Adipocyte (in vitro differentiated cells): ENCODE data around the gene BCAR3.
"Not testable (repeated sequence)": the region's sequence is repeated elsewhere in the genome, so short reads cannot be mapped to it uniquely, and the experiment has no call there.

ENCODE experiments used
- DNase-seq: peaks from one replicate; pipeline ENCODE4 v3.0.0-alpha.2; 2015; ENCODE audit warnings: low read depth
- H3K27me3 ChIP-seq: replicated peaks from 2 replicates; pipeline ENCODE4 v1.7.0; 2013; ENCODE audit warnings: mild to moderate bottlenecking, low read length, moderate library complexity; ENCODE audit not compliant: control insufficient read depth, insufficient read depth
- H3K36me3 ChIP-seq: 2 replicates; pipeline ENCODE4 v1.7.0; 2013; ENCODE audit warnings: low read length, mild to moderate bottlenecking, moderate library complexity; ENCODE audit not compliant: control insufficient read depth, insufficient read depth, severe bottlenecking
- H3K4me1 ChIP-seq: 2 replicates; pipeline ENCODE4 v1.7.0; 2013; ENCODE audit warnings: mild to moderate bottlenecking, low read length, moderate library complexity; ENCODE audit not compliant: control insufficient read depth, insufficient read depth
- H3K4me3 ChIP-seq: 2 replicates; pipeline ENCODE4 v1.7.0; 2013; ENCODE audit warnings: mild to moderate bottlenecking, low read length, moderate library complexity
- H3K9ac ChIP-seq: 2 replicates; pipeline ENCODE4 v1.7.0; 2013; ENCODE audit warnings: mild to moderate bottlenecking, low read length, moderate library complexity
- H3K9me3 ChIP-seq: 2 replicates; pipeline ENCODE4 v1.7.0; 2013; ENCODE audit warnings: mild to moderate bottlenecking, low read length, moderate library complexity; ENCODE audit not compliant: control insufficient read depth

BCAR3 gene

DNA sequence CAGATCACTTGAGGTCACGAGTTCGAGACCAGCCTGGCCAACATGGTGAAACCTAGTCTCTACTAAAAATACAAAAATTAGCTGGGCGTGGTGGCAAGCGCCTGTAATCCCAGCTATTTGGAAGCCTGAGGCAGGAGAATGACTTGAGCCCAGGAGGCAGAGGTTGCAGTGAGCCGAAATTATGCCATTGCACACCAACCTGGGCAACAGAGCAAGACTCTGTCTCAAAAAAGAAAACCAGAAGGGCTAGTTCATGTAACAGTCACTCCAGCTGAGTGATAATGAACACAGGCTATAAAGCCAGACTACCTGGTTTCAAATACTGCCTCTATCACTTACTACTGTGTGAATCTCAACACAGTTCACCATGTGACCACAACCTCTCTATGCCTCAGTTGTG lies 31.5 kb downstream of the BCAR3 start:
- H3K4me3 ChIP-seq, DNase-seq, H3K4me1 ChIP-seq, H3K9ac ChIP-seq, H3K27me3 ChIP-seq, H3K9me3 ChIP-seq: not testable (repeated sequence)
- H3K36me3 ChIP-seq, result peaks cover 28% of the 10 kb centered on the region

GRCh38 chr1:93649231-93649630 lies 32.4 kb downstream of the BCAR3 start:
- peaks cover 26% of the 10 kb centered on the region for H3K36me3 ChIP-seq

GRCh38 chr1:93648656-93649055 lies 33.0 kb downstream of the BCAR3 start:
- Histone ChIP-seq H3K9ac (no peak overlapping the region), H3K27me3 (no peaks in the 10 kb centered on the region), H3K36me3 (peaks cover 20% of the 10 kb centered on the region), H3K4me3 (no peak overlapping the region), H3K4me1 (no peaks in the 10 kb centered on the region), H3K9me3 (no peaks in the 10 kb centered on the region)
- no peak for DNase-seq

More at GRCh38 chr1:93649231-93649630, 32.4 kb downstream of the BCAR3 start:
- no peaks in the 10 kb centered on the region for H3K9me3 ChIP-seq
- H3K4me3 ChIP-seq, result no peak overlapping the region
- H3K9ac ChIP-seq, result no peak overlapping the region
- H3K4me1 ChIP-seq, result no peaks in the 10 kb centered on the region
- DNase-seq, result no peak
- H3K27me3 ChIP-seq, result no peaks in the 10 kb centered on the region

GRCh38 chr1:93641527-93641926 lies 40.1 kb downstream of the BCAR3 start:
- no peak for DNase-seq
- no peaks in the 10 kb centered on the region for H3K9me3 ChIP-seq
- H3K9ac ChIP-seq, result no peak overlapping the region
- H3K4me3 ChIP-seq, result no peak overlapping the region
- H3K36me3 ChIP-seq, result peaks cover 64% of the 10 kb centered on the region
- no peaks in the 10 kb centered on the region for H3K27me3 ChIP-seq
- peaks cover 3% of the 10 kb centered on the region for H3K4me1 ChIP-seq

GRCh38 chr1:93640656-93641440 lies 40.8 kb downstream of the BCAR3 start:
- Histone ChIP-seq H3K9me3 (no peaks in the 10 kb centered on the region), H3K27me3 (no peaks in the 10 kb centered on the region), H3K9ac (no peak overlapping the region), H3K4me3 (no peak overlapping the region), H3K4me1 (peaks cover 3% of the 10 kb centered on the region), H3K36me3 (peaks cover 70% of the 10 kb centered on the region)
- no peak for DNase-seq

DNA sequence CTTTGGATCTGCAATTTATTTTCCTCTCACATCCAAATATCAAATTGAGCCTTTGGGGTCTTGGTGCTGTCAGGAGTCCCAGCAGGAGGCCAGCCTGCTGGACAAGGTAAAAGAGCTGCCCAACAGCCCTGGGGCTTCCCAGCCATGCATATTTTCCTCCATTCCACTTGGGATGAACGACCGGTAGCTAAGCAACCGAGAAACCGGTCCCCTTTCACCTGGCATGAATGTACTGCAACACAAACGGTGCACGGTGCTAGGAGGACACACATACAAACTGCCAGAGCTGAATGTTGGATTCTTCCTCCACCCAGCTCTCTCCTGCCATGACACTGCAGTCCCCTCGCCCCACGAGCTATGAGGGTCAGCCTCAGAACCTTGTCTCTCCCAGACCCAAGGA lies 42.7 kb downstream of the BCAR3 start:
- H3K9ac ChIP-seq, result no peak overlapping the region
- peaks cover 73% of the 10 kb centered on the region for H3K36me3 ChIP-seq
- no peaks in the 10 kb centered on the region for H3K27me3 ChIP-seq
- no peak for DNase-seq
- no peak overlapping the region for H3K4me3 ChIP-seq
- H3K4me1 ChIP-seq, result peaks cover 3% of the 10 kb centered on the region
- H3K9me3 ChIP-seq, result no peaks in the 10 kb centered on the region

GRCh38 chr1:93638307-93638847 lies 43.3 kb downstream of the BCAR3 start:
- H3K36me3 ChIP-seq, result peaks cover 73% of the 10 kb centered on the region

DNA sequence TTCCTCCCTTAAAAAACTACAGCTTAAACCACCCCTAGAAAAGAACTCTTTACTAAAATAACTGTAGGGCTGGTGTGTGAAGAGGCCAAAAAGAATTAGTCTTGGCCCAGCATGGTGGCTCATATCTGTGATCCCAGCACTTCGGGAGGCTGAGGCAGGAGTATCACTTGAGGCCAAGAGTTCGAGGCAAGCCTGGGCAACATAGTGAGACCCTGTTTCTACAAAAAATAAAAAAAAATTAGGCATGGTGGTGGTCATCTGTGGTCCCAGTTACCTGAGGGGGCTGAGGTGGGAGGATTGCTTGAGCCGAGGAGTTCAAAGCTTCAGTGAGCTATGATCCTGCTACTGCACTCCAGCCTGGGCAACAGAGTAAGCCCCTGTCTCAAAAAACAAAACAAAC lies 44.9 kb downstream of the BCAR3 start:
- Histone ChIP-seq H3K36me3 (peaks cover 70% of the 10 kb centered on the region), H3K4me1 (peaks cover 3% of the 10 kb centered on the region), H3K4me3 (no peak overlapping the region), H3K9ac (no peak overlapping the region), H3K9me3 (no peaks in the 10 kb centered on the region), H3K27me3 (no peaks in the 10 kb centered on the region)
- DNase-seq, result no peak

More at GRCh38 chr1:93638307-93638847, 43.3 kb downstream of the BCAR3 start:
- no peaks in the 10 kb centered on the region for H3K27me3 ChIP-seq
- H3K4me3 ChIP-seq, result no peak overlapping the region
- H3K9ac ChIP-seq, result no peak overlapping the region
- DNase-seq, result no peak
- H3K9me3 ChIP-seq, result no peaks in the 10 kb centered on the region
- H3K4me1 ChIP-seq, result peaks cover 3% of the 10 kb centered on the region

- Histone ChIP-seq H3K9me3 (no peaks in the 10 kb centered on the region), H3K27me3 (no peaks in the 10 kb centered on the region), H3K9ac (no peak overlapping the region), H3K36me3 (peaks cover 65% of the 10 kb centered on the region), H3K4me1 (peaks cover 5% of the 10 kb centered on the region), H3K4me3 (no peak overlapping the region)
- DNase-seq, result no peak
Measured at GRCh38 chr1:93635614-93636543, 45.8 kb downstream of the BCAR3 start.

GRCh38 chr1:93633313-93633712 lies 48.3 kb downstream of the BCAR3 start:
- no peak overlapping the region for H3K4me3 ChIP-seq
- no peaks in the 10 kb centered on the region for H3K9me3 ChIP-seq
- H3K36me3 ChIP-seq, result peaks cover 45% of the 10 kb centered on the region
- H3K27me3 ChIP-seq, result no peaks in the 10 kb centered on the region
- DNase-seq, result no peak
- no peak overlapping the region for H3K9ac ChIP-seq
- H3K4me1 ChIP-seq, result peaks cover 27% of the 10 kb centered on the region
